Stimulated activated CD4-positive, alpha-beta T cell treated with anti-CD3 and anti-CD28 coated beads, Interleukin-1b, Interleukin-23, amount 100 ng/mL, for 1 hour (primary cell): ENCODE results near the gene CA6.
"Not testable (repeated sequence)": the region's sequence is repeated elsewhere in the genome, so short reads cannot be mapped to it uniquely, and the experiment has no call there.

ENCODE experiments used
- DNase-seq, 2 donors: peaks; one replicate each; pipeline ENCODE4 v3.0.0-alpha.2; 2020; ENCODE audit warnings: low read depth in 2 of 2

Gene CA6

GRCh38 chr1:9004700-9005394 is 59.2 kb downstream of the CA6 start:
- DNase-seq = peak; percentile 47 to 79

- DNase-seq = no peak
Measured at GRCh38 chr1:9005395-9005708, 59.7 kb downstream of the CA6 start.

GRCh38 chr1:9006956-9007615 is 61.4 kb downstream of the CA6 start:
- no peak for DNase-seq

DNA sequence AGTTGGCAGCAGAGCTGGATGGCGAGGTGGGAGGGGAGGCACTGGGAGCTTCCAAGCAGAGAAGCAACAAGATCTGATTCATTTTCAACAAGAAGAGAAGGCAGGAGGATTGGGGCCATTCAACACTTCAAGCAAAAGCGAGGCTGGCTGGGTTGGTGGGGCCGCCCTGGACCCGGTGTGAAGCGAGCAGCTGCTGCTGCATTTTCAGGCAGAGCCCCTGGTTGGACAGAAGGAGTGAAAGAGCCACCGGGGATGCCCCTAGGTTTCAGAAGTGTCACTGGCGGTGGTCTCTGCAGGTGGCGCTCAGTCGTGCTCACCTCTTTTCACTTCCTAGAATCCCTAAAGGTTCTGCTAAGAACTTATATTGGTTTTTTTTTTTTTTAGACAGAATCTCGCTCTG is 62.6 kb downstream of the CA6 start:
- DNase-seq = no peak

- DNase-seq = no peak
Measured at GRCh38 chr1:9009438-9010370, 64.0 kb downstream of the CA6 start.

DNA sequence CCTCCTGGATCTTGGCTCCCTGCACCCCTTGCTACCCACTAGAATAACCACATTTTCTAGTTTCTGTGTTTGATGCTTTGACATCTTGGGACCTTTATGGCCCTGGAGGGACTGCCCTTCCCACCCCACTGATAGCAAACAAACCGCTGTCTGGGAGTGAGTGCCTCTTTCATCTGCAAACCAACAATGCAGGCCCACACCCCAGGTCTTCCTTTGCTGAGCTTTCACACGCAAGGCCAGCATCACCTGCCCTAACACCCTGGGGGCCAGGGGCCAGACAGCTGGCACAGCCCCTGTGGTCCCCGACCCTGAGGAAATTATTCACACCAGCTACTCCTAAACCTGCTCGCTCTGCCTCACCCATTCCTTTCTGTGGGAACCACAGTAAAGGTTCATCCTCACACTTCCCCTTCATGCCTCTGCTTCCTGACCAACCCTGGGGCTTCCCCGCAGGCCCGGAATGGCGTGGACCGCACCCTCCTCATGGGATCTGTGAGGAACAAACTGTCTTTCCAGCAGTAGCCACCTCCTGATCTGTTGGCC is 65.2 kb downstream of the CA6 start:
- no peak for DNase-seq

GRCh38 chr1:9013819-9014218 is 68.2 kb downstream of the CA6 start:
- DNase-seq = no peak

- no peak for DNase-seq
Measured at GRCh38 chr1:9014475-9015375, 69.1 kb downstream of the CA6 start.

DNA sequence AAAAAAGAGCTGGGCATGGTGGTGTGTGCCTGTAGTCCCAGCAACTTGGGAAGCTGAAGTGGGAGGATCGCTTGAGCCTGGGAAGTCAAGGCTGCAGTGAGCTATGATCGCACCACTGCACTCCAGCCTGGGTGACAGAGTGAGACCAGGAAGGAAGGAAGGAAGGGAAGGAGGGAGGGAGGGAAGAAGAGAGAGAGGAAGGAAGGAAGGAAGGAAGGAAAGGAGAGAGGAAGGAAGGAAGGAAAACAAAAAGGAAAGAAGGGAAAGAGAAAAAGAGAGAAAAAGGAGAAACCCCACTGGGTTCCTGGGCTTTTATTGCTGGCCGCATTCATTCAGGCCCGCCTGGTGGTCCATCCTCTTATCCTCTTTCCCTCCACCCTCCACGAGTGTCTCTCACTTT is 70.8 kb downstream of the CA6 start:
- no peak for DNase-seq

DNA sequence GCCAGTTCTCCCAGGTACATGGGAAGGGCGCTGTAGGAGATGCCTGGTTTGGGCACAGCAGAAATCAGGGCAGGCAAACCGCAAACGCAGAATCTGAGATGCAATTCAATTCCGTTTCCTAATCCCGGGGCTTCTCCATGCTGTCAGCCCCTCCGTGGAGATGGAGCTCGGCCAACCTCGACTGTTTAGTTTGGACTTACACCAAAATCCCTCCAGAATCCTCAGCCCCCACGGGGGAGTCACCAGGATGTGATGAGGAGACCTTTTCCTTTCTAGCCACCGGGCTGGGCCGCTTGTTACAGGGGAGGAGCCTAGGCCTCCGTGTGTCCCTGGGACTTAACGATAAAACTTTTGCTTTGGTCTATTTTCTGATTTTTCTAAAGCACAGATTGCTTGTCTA is 72.7 kb downstream of the CA6 start:
- no peak for DNase-seq

- no peak for DNase-seq
Measured at GRCh38 chr1:9019896-9020295, 74.2 kb downstream of the CA6 start.

- DNase-seq = no peak
Measured at GRCh38 chr1:9020305-9020704, 74.6 kb downstream of the CA6 start.

- not testable (repeated sequence) for DNase-seq
Measured at GRCh38 chr1:9022026-9022738, 76.5 kb downstream of the CA6 start.

GRCh38 chr1:9022773-9023172 is 77.1 kb downstream of the CA6 start:
- DNase-seq = no peak
